Measurements from ENCODE around the gene LYPLA2.

DNA sequence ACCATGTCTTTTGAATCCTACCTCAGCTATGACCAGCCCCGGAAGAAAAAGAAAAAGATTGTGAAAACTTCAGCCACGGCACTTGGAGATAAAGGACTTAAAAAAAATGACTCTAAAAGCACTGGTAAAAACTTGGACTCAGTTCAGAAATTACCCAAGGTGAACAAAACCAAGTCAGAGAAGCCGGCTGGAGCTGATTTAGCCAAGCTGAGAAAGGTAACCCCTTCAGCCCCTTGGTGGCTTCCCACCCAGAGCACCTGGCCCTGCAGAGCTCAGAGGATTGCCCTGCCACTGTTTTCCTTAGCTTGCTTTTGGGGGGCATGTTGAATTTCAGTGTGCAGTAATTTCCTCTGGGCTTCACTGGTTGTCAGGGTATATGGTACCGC, 39.1 kb upstream of the LYPLA2 start:
- TF ChIP-seq CTCF (IDR thresholded peaks at IDR 0.05) (no peak), POLR2A (IDR thresholded peaks at IDR 0.05) (no peak), EP300 (IDR thresholded peaks at IDR 0.05) (no peak)

Measured in tibial nerve (tissue), 4 donors.